NCI-H2227 (cell line): ENCODE data around the gene MSRB2.

ENCODE experiments used
- DNase-seq: peaks from one replicate; lab custom pipeline; 2025; ENCODE audit not compliant: unreplicated experiment; lab: John Stamatoyannopoulos, UW

The MSRB2 gene

DNA sequence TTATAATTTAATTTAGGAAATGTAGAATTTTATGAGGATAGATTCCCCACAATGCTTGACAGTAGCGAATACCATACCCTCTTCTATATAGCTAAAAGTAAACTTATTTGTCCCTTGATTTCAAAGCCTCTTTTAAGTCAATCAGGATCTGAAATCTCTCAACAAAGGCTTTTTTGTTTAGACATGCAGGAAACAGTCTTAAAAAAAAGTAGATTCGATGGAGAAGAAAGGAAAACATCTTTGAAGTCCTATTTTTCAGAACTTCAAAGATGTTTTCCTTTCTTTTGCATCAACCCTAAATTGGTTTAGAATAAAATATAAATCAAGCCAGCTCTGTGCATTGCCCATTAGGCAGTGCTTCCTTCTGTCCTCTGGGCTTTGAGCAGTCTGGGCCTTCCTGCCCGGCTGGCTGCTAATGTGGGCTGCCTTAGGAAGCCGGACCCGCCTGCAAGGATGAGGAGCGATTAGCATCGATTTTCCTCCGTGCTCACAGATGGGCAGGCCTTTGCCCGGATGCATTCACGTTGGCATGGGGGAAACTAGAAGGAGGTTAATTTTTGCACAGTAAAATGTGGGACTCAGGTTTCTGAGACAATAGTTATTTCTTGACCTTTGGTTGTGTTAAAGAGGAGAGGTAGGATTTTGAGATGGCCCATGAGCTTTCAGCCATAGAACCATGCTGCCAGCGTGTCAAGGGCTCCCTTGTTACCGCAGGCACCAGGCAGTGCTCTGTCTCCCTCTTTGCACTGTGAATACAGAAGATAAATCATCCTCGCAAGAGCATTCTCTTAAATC is 15.5 kb downstream of the MSRB2 start:
- DNase-seq: peak; percentile 61

DNA sequence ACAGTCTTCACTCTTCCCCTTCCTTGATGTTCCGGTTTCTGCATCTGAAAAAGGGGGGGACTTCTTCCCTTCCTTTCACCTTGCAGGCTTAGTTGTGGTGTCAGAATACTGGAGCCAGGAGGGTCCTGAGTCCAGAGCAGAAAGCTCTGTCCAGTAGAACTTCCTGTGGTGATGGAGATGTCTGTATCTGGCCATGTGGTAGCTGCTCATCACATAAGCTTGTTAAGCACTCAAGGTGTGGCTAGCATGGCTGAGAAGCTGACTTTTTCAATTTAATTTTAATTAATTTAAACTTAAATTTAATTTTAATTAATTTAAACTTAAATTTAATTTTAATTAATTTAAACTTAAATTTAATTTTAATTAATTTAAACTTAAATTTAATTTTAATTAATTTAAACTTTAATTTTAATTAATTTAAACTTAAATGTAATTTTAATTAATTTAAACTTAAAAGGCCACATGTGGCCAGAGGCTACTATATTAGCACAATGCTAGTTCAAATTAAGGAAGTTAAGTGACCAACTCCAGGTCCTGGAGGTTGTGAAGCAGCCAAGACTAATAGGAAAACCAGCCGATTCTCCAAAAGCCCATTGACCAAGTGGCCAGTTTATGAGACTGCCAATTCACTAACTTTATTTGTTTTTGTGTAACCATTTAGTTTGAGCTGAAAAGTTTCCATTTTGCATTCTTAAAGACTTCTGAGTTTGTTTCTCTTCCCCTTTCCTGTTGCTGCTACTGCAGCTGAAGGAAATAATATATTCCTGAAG is 16.3 kb downstream of the MSRB2 start:
- no peak for DNase-seq

DNA sequence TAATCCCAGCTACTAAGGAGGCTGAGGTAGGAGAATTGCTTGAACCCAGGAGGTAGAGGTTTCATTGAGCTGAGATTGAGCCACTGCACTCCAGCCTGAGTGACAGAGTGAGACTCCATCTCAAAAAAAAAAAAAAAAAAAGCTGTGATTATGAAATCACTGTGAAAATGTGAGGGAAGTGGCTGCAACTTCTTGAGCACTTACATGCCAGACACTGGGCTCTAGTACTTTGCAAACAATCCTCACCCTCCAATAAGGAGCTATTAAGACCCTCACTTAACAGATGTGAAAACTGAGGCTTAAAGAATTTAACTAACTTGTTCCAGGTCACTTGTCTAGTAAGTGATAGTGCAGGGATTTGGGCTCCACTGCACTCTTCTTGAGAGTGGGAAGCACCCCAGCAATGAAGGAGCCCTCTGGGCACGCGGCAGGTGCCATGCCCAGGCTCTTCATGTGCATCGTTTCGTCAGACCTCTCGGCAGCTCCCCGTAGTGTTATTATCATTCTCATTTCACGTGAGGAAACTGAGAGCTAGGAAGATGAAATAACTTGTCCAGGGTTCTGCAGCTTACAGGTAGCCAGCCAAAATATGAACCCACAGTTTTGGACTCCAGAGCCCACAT is 19.0 kb downstream of the MSRB2 start:
- no peak for DNase-seq

DNA sequence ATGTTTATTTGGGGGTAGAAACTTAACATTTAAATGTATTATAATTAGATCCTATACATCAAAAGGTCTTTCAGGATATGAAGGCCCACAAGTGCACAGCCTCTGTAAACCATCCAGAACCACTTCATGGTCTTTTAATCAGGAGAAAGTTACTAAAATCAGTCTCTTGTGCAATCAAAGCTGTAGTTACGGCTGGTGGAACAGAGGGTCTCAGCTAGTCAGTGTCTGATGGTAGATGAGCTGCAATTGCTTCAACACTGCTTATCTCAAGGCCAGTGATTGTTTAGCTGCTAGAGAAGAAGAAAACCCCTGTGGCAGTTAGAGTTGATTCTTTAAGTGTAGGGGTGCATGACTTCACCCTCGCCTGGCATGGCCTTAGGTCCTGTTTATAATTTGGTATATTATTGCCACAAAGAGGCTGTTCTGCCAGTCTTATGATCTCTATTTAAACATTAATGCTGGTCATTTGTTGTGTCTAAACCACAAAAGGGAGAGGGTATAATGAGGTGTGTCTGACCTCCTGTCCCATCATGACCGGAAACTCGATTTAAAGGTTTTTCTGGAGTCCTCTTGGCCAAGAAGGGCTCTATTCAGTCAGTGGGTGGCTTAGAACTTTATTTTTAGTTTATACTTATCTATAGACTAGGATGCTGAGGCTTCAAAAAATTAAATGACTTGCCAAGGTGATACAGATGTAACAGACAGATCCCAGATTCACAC is 21.3 kb downstream of the MSRB2 start:
- DNase-seq: no peak

DNA sequence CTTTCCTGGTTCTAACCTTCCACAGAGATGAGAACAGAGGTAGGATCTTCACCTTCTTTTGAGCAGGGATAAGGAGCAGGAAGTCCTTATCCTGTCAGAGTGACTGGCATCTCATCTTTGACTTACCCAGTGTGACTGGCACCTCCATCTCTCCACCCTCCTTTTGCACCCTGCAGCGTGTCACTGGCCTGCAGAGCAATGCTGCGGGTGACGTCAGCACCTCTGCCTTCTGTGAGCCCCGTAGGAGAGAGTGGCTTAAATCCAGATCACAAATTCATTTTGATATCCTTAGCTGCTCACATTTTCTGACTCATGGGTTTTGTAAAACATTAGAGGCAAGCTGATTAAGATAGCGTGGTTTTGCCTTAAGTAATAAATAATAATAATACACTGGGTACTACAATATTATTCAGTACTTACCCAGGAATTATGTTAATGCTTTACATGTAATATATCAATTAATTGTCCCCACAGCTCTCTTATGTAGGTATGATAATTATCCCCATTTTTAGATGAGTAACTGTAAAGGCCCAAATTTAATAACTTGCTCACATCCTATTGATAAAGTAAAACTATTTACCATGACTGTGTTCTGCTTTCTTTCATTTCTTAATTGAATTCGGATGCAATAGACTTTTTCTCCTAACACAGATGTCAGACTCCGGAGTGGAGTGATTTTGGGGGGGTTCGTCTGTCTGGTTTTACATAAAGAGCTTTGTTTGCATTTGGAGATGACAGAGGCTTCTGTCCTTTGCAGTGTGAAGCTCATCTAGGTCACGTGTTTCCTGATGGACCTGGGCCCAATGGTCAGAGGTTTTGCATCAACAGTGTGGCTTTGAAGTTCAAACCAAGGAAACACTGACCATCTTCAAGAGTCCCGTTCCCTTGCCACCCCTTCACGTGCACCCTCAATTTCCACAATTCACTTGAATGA is 24.9 kb downstream of the MSRB2 start:
- DNase-seq: no peak

DNA sequence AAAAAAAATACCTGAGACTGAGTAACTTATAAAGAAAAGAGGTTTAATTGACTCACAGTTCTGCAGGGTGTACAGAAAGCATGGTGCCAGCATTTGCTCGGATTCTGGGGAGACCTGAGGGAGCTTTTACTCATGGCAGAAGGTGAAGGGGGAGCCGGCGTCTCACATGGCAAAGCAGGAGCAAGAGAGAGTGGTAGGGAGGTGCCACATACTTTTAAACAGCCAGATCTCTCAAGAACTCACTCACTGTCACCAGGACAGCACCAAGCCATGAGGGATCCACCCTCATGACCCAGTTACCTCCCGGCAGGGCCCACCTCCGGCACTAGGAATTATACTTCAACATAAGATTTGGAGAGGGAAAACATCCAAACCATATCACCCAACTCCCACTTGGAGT is 25.8 kb downstream of the MSRB2 start:
- DNase-seq: no peak

DNA sequence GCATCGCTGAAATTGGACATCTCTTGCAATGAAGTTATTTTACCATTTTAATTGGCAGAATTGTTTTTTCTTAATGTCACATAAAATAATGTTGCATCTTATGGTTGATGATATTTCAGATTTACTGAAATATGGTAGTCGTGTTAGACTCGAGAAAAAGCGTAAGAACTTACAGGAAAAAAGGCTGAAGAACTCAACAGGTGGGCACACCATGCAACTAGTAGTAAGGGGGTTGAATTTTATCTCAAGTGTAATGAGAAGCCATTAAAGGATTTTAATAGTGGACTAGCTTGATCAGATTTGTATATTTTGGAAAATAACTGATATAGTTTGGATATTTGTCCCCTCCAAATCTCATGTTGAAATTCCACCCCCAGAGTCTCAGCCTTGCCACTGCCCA is 41.1 kb downstream of the MSRB2 start:
- DNase-seq: no peak

DNA sequence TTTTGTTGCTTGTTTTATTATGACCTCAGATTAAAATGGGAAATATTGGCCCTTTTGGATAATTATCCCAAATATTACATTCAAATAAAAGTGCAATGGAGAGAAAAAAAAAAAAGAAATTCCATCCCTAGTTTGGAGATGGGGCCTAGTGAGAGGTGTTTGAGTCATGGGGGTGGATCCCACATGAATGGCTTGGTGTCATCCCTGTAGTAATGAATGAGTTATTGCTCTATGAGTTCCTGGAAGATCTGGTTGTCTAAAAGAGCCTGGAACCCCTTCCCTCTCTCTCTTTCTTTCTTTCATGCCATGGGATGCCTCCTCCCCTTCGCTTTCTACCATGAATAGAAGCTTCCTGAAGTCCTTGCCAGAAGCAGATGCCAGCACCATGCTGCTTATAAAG is 44.3 kb downstream of the MSRB2 start:
- DNase-seq: no peak

DNA sequence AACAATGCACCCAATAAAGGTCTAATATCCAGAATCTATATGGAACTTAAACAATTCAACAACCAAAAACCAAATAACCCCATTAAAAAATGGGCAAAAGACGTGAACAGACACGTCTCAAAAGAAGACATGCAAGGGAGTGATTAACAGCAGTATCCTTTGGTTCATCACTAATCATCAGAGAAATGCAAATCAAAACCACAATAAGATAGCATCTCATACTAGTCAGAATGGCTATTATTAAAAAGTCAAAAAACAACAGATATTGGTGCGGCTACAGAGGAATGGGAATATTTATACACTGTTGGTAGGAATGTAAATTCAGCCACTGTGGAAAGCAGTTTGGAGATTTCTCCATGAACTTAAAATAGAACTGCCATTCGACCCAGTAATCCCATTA is 46.6 kb downstream of the MSRB2 start:
- no peak for DNase-seq

DNA sequence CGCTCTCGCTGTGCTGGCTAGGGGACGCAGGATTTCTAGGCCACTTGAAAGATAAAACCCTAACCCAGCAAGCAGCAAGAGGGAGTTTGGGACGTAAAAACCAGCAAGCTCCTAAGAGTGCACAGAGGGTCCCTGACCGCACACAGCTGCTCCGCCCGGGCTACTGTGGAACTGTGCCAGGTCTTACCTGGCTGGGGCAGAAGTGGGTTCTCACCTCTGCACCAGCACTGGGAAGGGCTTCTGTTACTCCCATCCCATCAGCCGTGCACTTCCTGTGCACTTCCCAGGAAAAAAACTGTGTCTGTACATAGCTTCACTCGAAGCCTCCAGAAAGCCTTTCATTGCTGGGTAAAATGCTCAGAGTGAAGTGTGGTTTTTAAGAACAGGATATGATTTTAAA is 50.9 kb downstream of the MSRB2 start:
- DNase-seq: no peak

DNA sequence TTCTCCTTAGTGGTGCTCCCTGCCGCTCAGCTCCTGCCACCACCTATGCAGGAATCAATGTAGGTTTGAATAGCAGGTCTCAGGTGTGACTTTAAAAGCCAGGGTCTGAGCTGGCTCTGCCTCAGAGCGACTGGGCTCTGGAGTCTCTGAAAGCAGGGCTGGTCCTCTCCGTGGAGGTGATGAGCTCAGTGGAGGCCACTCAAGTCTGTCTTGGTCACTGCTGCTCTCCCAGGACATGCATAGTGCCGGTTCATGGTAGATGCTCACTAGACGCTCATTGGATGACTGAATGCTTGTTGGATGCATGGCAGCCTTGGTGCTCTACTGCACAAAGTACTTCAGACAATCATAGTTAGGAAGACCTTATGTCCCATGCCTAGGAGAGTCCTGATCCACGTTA is 51.7 kb downstream of the MSRB2 start:
- no peak for DNase-seq

DNA sequence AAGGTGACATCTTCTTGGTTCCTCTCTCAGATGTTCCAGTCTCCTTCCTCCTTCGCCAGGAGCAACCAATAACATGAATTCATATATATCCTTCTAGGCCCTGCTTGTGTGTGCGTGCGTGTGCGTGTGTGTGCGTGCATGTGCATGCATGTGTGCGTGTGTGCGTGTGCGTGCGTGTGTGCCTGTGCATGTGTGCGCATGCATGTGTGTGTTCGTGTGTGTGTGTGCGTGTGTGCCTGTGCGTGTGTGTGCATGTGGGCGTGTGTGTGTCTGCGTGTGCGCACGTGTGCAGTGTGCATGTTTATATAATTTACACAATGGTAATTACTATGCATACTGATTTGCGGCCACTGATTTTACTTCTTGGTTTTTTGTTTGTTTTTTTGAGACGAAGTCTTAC is 52.8 kb downstream of the MSRB2 start:
- no peak for DNase-seq

DNA sequence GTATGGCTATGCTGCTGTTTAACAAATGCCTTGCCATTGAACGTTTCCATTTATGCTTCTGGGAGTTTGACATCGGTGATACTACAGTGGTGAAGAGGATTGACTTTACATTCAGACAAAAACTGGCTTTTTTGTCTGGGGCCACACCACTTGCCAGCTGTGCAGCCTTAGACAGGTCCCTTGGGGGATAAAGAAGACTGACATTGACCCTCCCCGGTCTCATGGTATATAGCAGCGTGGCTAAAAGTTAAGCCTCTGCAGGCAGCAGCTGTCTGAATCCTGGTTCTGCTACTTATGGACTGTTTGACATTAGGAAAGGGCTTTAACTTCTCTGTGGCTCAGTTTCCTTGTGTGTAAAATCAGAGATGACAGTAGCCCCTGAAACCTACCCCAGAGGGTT is 54.7 kb downstream of the MSRB2 start:
- no peak for DNase-seq

DNA sequence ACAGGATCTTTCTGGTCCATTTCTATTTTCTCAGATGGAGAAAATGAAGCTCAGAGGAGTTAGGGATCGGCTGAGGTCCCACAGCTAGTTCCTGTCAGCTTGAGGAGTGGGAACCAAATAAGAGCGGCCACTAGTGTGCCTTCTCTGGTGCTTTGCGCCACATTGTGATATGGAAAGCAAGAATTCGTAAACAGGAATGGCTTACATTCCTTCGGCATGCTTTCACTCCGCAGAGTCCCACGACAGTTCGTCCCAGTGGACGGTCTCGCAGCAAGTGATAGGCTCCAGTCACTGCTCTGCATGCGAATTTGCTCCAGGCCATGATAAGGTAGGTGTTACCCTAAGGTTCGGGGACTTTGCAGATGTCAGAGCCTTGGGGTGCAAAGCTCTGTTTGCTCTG is 55.2 kb downstream of the MSRB2 start:
- no peak for DNase-seq

DNA sequence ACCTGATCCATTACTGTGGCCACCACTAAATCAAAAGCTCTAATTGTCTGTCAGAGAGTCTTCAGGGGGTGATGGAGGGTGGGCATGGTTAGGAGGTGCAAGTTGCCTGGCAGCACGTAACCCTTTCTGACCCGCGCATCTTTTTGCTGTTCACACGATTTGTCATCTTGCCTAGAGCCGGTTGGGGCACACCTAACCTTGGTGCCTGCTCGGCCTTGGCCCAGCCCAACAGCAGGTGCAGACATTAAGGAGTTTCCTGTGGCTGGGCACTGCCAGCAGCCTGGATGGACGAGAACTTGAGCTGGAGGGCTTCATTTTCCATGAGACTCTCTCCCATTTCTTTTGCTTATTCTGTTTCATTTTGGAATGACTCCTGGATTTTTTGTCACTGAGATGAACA is 55.7 kb downstream of the MSRB2 start:
- DNase-seq: no peak

DNA sequence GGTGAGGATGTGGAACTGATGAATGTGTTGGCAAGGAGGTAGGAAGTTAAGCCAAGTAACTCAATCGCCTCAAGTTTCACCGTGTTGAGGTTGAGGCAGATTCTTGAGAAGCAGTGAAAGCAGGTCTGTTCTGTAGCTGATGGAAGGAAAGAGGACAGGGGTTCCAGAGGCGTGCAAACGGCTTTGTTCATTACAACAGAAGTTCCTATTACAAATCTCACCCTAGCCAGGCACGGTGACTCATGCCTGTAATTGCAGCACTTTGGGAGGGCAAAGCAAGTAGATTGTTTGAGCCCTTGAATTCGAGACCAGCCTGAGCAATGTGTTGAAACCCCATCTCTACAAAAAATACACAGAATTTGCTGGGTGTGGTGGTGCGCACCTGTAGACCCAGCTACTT is 59.8 kb downstream of the MSRB2 start:
- no peak for DNase-seq

DNA sequence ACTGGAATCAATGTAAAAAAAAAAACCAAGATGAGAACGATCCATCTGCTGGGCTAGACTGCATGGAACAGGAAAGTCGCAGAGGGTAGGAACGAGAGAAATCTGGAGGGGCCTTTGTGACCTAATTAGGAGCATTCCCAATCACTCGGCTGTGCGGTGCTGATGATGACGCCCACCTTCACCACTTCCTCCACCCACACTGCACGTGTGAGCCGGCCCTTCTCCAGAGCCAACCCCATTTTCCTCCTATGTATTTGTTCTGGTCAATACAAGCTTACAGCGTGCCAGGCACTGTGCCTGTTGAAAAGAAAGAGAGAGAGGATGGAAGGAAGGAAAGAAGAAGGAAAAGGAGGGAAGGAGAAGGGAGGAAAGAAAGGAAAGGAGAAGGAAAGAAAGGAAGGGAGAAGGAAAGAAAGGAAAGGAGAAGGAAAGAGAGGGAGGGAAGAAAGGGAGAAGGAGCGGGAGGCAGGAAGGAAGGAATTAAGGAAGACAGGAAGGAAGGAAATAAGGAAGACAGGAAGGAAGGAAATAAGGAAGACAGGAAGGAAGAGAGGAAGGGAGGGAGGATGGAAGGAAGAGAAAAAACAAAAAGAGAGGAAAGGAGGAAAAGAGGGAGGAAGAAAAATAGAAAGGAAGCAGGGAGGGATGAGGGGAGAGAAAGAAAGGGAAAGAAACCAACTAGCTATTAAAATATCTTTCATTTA is 61.2 kb downstream of the MSRB2 start:
- DNase-seq: no peak

DNA sequence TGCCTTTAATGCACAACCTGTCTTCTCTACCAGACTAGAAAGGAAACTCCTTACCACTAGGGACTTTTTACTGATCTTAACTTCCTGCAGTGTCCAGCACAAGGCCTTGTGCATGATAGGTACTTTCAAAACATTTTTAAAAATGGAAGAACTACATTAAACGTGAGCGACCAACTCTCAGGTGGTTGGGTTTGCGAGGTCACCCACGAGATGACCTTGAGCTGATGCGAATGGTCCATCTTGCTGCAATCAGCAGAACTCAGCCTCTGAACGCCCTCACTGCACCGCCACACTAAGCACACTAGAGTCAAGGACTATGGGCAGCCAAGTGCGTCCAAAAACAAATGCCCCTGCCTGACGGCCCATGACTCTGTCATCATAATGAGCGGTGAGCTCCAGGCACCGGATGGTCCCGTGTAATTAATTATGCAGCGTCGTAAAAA is 61.9 kb downstream of the MSRB2 start:
- DNase-seq: no peak

DNA sequence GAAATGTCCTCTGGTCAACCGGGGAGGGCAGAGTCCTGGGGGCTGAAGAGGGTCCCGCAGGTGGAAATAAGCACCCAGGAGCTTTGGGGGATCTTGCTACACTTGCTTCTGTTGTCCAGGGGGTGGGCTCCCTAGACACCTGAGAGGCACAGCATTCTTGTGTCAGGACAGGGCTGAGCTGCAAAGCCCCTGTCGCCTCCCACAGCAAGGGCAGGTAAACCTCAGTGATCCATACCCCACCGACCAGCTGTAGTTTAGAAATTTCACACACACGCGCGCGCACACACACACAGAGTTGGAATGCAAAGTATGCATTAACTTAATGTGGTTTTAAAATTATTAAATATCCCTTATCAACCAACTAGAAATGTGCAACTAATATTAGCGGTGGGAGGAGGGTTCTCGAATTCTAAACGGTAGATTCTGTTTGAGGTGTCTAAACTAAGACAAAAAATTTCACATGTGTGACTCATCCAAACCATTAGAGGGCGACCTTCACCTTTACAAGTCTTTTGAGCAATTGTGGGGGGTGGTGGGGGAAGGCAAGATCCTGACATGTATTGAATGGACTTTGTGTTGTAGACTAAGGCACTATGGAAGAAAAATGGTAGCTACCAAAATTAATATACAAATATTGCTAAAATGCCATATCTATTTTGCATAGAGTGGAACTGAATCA is 62.5 kb downstream of the MSRB2 start:
- DNase-seq: peak; percentile 38
